HCT116 (cell line): Measurements from ENCODE around the gene PDE4D. TPM values are rescaled to one million over a fixed set of nuclear protein-coding genes. Genes with fewer than 3 reads are reported as not detected.

Source experiments
- ATAC-seq: fragments of 200-7000 bp; cut with Tn5 transposase; 2 replicates; pipeline ENCODE4 v1.9.1; 2020; ENCODE audit warnings: mild to moderate bottlenecking, moderate library complexity
- BruUV-seq: library from RNA; stranded (reverse); fragments of 400-500 nt; replicated peaks from 2 replicates; lab custom pipeline; 2021; lab: Mats Ljungman, UMichigan
- CTCF ChIA-PET: fragments of 300-600 bp; sonication (Branson Sonifier 250); formaldehyde crosslinking; loops from one replicate; lab custom pipeline; 2021; ENCODE audit warnings: antibody characterized with exemption; lab: Charles Lee
- POLR2A ChIA-PET: fragments of 300-600, 350-600 bp; sonication (Branson Sonifier 250); formaldehyde crosslinking; loops from one replicate; lab custom pipeline; 2021; ENCODE audit warnings: antibody characterized with exemption; lab: Charles Lee
- RAD21 ChIA-PET, 2 experiments: fragments of 300-600 bp; sonication (Branson Sonifier 250); formaldehyde crosslinking; loops; one replicate each; lab custom pipeline; 2023; ENCODE audit warnings: low total read pairs in 2 of 2; ENCODE audit not compliant: uncharacterized antibody in 2 of 2, unreplicated experiment in 2 of 2, low non-redundant PET in 1 of 2; lab: Charles Lee
- DNase-seq: peaks from one replicate; pipeline ENCODE4 v3.0.0-alpha.2; 2010; ENCODE audit warnings: low read depth, low spot score
- H2AFZ ChIP-seq: fragments of 200-600 bp; shearing (Covaris generic), sonication (generic); 2 replicates; pipeline ENCODE4 v1.6.1; 2017; ENCODE audit warnings: low read depth, mixed run types, mixed read lengths, antibody characterized with exemption, low read length; ENCODE audit not compliant: poor library complexity, severe bottlenecking
- H3K27ac ChIP-seq: 2 replicates; pipeline ENCODE4 v1.5.1; 2012; ENCODE audit warnings: low read depth, low read length
- H3K27me3 ChIP-seq: fragments of 200-600 bp; sonication (generic); 2 replicates; pipeline ENCODE4 v1.6.1; 2016; ENCODE audit warnings: mixed run types, low read length, mixed read lengths; ENCODE audit not compliant: insufficient read depth
- H3K36me3 ChIP-seq, 2 experiments: fragments of 200-500 bp in 1 of 2; fragments of 200-600 bp in 1 of 2; sonication (Bioruptor generic) in 1 of 2; sonication (generic) in 1 of 2; 2 replicates each; pipeline versions ENCODE4 v1.5.1 to v1.6.1; 2014 to 2016; ENCODE audit warnings: low read length in 2 of 2, inconsistent platforms in 1 of 2, mixed read lengths in 1 of 2, mixed run types in 1 of 2; ENCODE audit not compliant: insufficient read depth in 2 of 2, control insufficient read depth in 1 of 2
- H3K4me1 ChIP-seq, 2 experiments: fragments of 200-600 bp in 1 of 2; sonication (generic) in 1 of 2; 2 replicates each; pipeline versions ENCODE4 v1.5.1 to v1.6.1; 2012 to 2017; ENCODE audit warnings: low read length in 2 of 2, inconsistent platforms in 1 of 2, mild to moderate bottlenecking in 1 of 2, mixed read lengths in 1 of 2, mixed run types in 1 of 2, moderate library complexity in 1 of 2; ENCODE audit not compliant: insufficient read depth in 2 of 2, control insufficient read depth in 1 of 2
- H3K4me2 ChIP-seq: fragments of 200-600 bp; sonication (generic); 2 replicates; pipeline ENCODE4 v1.6.1; 2017; ENCODE audit warnings: mixed run types, low read length, mixed read lengths
- H3K4me3 ChIP-seq, 2 experiments: fragments of 200-600 bp in 1 of 2; sonication (generic) in 1 of 2; replicated peaks in 1 of 2; 2 replicates each; pipeline ENCODE4 v1.5.1; 2011 to 2016; ENCODE audit warnings: low read length in 2 of 2, control low read depth in 1 of 2, low read depth in 1 of 2, mild to moderate bottlenecking in 1 of 2, mixed read lengths in 1 of 2, mixed run types in 1 of 2
- H3K79me2 ChIP-seq: fragments of 200-600 bp; sonication (generic); 2 replicates; pipeline ENCODE4 v1.6.1; 2017; ENCODE audit warnings: mild to moderate bottlenecking, mixed run types, low read length, moderate library complexity, mixed read lengths; ENCODE audit not compliant: insufficient read depth
- H3K9ac ChIP-seq: fragments of 200-600 bp; sonication (generic); 2 replicates; pipeline ENCODE4 v1.6.1; 2016; ENCODE audit warnings: low read length, mixed read lengths
- H3K9me2 ChIP-seq: fragments of 200-600 bp; sonication (generic), shearing (Covaris generic); 2 replicates; pipeline ENCODE4 v1.6.1; 2017; ENCODE audit warnings: mixed run types, mild to moderate bottlenecking, moderate library complexity; ENCODE audit not compliant: insufficient read depth
- H3K9me3 ChIP-seq, 2 experiments: fragments of 200-500 bp in 1 of 2; fragments of 200-600 bp in 1 of 2; sonication (Bioruptor generic) in 1 of 2; sonication (generic) in 1 of 2; 2 replicates each; pipeline ENCODE4 v1.6.1; 2014 to 2017; ENCODE audit warnings: low read length in 2 of 2, mixed read lengths in 2 of 2, inconsistent platforms in 1 of 2, low read depth in 1 of 2, mild to moderate bottlenecking in 1 of 2, mixed run types in 1 of 2, moderate library complexity in 1 of 2; ENCODE audit not compliant: control insufficient read depth in 1 of 2, insufficient read depth in 1 of 2
- H4K20me1 ChIP-seq: fragments of 200-600 bp; sonication (generic), shearing (Covaris generic); 2 replicates; pipeline ENCODE4 v1.6.1; 2017; ENCODE audit warnings: mixed run types, mild to moderate bottlenecking, moderate library complexity; ENCODE audit not compliant: insufficient read depth
- CBX3 ChIP-seq: IDR thresholded peaks from 2 replicates; pipeline ENCODE4 v1.6.1; 2012; ENCODE audit warnings: low read depth
- CEBPB ChIP-seq: IDR thresholded peaks from 2 replicates; pipeline ENCODE4 v1.6.1; 2012; ENCODE audit warnings: low read depth
- EGR1 ChIP-seq: IDR thresholded peaks from 2 replicates; pipeline ENCODE4 v1.6.1; 2012; ENCODE audit warnings: low read depth
- ELF1 ChIP-seq: IDR thresholded peaks from 2 replicates; pipeline ENCODE4 v1.6.1; 2012; ENCODE audit warnings: low read depth, borderline replicate concordance
- EZH2phosphoT487 ChIP-seq: fragments of 200-600 bp; IDR thresholded peaks from 2 replicates; pipeline ENCODE4 v1.6.1; 2018; ENCODE audit warnings: antibody characterized with exemption, borderline replicate concordance
- FOSL1 ChIP-seq: IDR thresholded peaks from 2 replicates; pipeline ENCODE4 v1.6.1; 2012; ENCODE audit warnings: low read depth
- JUND ChIP-seq: IDR thresholded peaks from 2 replicates; pipeline ENCODE4 v1.6.1; 2012
- POLR2A ChIP-seq: IDR thresholded peaks from 2 replicates; pipeline ENCODE4 v1.7.0; 2011; ENCODE audit warnings: borderline replicate concordance; ENCODE audit not compliant: insufficient read depth, insufficient read length; ENCODE audit errors: extremely low read depth
- RAD21 ChIP-seq: IDR thresholded peaks from 2 replicates; pipeline ENCODE4 v1.6.1; 2012; ENCODE audit warnings: low read depth, mild to moderate bottlenecking
- SIN3A ChIP-seq: IDR thresholded peaks from 2 replicates; pipeline ENCODE4 v1.6.1; 2012; ENCODE audit warnings: low read depth
- SP1 ChIP-seq: IDR thresholded peaks from 2 replicates; pipeline ENCODE4 v1.6.1; 2012; ENCODE audit warnings: low read depth
- SRF ChIP-seq: IDR thresholded peaks from 2 replicates; pipeline ENCODE4 v1.6.1; 2012; ENCODE audit warnings: low read depth
- TCF7L2 ChIP-seq: IDR thresholded peaks from 2 replicates; pipeline ENCODE4 v1.7.0; 2011; ENCODE audit warnings: borderline replicate concordance, inconsistent platforms; ENCODE audit not compliant: insufficient read depth, insufficient read length; ENCODE audit errors: extremely low read depth
- ZFX ChIP-seq: fragments of 450-650 bp; IDR thresholded peaks from 2 replicates; pipeline ENCODE4 v1.6.1; 2017
- ZNF274 ChIP-seq: fragments of 200-500 bp; sonication (Bioruptor generic); IDR thresholded peaks from 2 replicates; pipeline ENCODE4 v1.6.1; 2014; ENCODE audit warnings: mild to moderate bottlenecking, low read depth, low read length, inconsistent platforms
- intact Hi-C: fragments of 100-400 bp; cut with micrococcal nuclease; formaldehyde crosslinking; loops from 2 replicates; pipeline ENCODE4 v1.10.0; 2022
- total RNA-seq: library from RNA; stranded (reverse); gene quantifications from one replicate; pipeline ENCODE4 v1.2.1, GENCODE V29; 2021; ENCODE audit not compliant: unreplicated experiment
- TF ChIP-seq, protein P1 (sequence below): IDR thresholded peaks from 2 replicates; pipeline ENCODE4 v1.6.1; 2012
- TF ChIP-seq, protein P2 (sequence below): IDR thresholded peaks from 2 replicates; pipeline ENCODE4 v1.6.1; 2012; ENCODE audit warnings: low read depth
- TF ChIP-seq, protein P3 (sequence below): IDR thresholded peaks from 2 replicates; pipeline ENCODE4 v1.6.1; 2012
- TF ChIP-seq, protein P4 (sequence below): IDR thresholded peaks from 2 replicates; pipeline ENCODE4 v1.6.1; 2011; ENCODE audit warnings: mild to moderate bottlenecking, low read length, moderate library complexity; ENCODE audit not compliant: insufficient replicate concordance; ENCODE audit errors: extremely low read depth
- TF ChIP-seq, protein P5 (sequence below), 3 experiments: fragments of 200-600 bp in 1 of 3; sonication (generic) in 1 of 3; IDR thresholded peaks in 2 of 3; conservative IDR thresholded peaks in 1 of 3; 2 replicates each; pipeline ENCODE4 v1.5.1; 2012 to 2017; ENCODE audit warnings: low read depth in 2 of 3, low read length in 2 of 3, antibody characterized with exemption in 1 of 3, borderline replicate concordance in 1 of 3, control low read depth in 1 of 3, mild to moderate bottlenecking in 1 of 3, mixed read lengths in 1 of 3, mixed run types in 1 of 3, moderate library complexity in 1 of 3; ENCODE audit not compliant: insufficient read depth in 1 of 3

Gene PDE4D
- total RNA-seq, 1 experiment from 2014 or later: 1.1 TPM

DNA sequence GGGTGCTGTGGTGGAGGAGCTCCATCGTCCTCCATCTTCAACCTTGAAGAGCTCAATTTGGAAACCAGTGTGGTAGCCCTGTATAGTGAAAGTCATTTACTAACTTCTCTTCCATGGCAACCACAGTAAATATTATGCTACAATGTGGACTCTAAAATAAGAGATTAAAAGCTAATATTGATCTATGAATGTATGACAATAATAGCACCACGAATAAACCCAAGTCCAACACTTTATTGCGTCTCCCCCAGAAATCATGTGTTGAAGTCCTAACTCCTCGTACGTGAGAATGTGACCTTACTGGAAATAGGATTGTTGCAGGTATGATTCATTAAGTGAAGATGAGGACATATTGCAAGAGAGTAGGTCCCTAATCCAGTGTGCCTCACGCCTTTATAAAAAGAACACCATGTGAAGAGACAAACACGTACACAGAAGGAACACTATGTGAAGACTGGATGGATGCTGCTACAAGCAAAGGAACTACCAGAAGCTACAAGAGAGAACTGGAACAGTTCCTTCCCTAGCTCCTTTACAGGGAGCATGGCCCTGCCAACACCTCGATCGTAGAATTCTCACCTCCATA, 276.2 kb downstream of the PDE4D start:
- Histone ChIP-seq H3K27me3 (no peaks in the 10 kb centered on the region), H3K79me2 (no peaks in the 10 kb centered on the region), H2AFZ (no peak overlapping the region), H3K4me2 (no peak overlapping the region), H4K20me1 (no peaks in the 10 kb centered on the region), H3K9ac (no peak overlapping the region), H3K27ac (no peak overlapping the region), H3K4me1 (no peaks in the 10 kb centered on the region), H3K4me3 (no peak overlapping the region), H3K9me3 (no peaks in the 10 kb centered on the region), H3K36me3 (no peaks in the 10 kb centered on the region), H3K9me2 (no peaks in the 10 kb centered on the region)
- TF ChIP-seq CBX3: no peak
- TF ChIP-seq JUND: no peak
- TF ChIP-seq, protein P1, sequence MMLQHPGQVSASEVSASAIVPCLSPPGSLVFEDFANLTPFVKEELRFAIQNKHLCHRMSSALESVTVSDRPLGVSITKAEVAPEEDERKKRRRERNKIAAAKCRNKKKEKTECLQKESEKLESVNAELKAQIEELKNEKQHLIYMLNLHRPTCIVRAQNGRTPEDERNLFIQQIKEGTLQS: no peak
- no peak for TF ChIP-seq EGR1
- TF ChIP-seq RAD21: no peak
- TF ChIP-seq, protein P2, sequence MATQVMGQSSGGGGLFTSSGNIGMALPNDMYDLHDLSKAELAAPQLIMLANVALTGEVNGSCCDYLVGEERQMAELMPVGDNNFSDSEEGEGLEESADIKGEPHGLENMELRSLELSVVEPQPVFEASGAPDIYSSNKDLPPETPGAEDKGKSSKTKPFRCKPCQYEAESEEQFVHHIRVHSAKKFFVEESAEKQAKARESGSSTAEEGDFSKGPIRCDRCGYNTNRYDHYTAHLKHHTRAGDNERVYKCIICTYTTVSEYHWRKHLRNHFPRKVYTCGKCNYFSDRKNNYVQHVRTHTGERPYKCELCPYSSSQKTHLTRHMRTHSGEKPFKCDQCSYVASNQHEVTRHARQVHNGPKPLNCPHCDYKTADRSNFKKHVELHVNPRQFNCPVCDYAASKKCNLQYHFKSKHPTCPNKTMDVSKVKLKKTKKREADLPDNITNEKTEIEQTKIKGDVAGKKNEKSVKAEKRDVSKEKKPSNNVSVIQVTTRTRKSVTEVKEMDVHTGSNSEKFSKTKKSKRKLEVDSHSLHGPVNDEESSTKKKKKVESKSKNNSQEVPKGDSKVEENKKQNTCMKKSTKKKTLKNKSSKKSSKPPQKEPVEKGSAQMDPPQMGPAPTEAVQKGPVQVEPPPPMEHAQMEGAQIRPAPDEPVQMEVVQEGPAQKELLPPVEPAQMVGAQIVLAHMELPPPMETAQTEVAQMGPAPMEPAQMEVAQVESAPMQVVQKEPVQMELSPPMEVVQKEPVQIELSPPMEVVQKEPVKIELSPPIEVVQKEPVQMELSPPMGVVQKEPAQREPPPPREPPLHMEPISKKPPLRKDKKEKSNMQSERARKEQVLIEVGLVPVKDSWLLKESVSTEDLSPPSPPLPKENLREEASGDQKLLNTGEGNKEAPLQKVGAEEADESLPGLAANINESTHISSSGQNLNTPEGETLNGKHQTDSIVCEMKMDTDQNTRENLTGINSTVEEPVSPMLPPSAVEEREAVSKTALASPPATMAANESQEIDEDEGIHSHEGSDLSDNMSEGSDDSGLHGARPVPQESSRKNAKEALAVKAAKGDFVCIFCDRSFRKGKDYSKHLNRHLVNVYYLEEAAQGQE: no peak
- no peak for TF ChIP-seq CEBPB
- TF ChIP-seq TCF7L2: no peak
- TF ChIP-seq POLR2A: no peak
- TF ChIP-seq, protein P3, sequence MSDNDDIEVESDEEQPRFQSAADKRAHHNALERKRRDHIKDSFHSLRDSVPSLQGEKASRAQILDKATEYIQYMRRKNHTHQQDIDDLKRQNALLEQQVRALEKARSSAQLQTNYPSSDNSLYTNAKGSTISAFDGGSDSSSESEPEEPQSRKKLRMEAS: no peak
- TF ChIP-seq SRF: no peak
- TF ChIP-seq FOSL1: no peak
- TF ChIP-seq ZFX: no peak
- TF ChIP-seq SIN3A: no peak
- no peak for TF ChIP-seq SP1
- TF ChIP-seq EZH2phosphoT487: no peak
- TF ChIP-seq, protein P4, sequence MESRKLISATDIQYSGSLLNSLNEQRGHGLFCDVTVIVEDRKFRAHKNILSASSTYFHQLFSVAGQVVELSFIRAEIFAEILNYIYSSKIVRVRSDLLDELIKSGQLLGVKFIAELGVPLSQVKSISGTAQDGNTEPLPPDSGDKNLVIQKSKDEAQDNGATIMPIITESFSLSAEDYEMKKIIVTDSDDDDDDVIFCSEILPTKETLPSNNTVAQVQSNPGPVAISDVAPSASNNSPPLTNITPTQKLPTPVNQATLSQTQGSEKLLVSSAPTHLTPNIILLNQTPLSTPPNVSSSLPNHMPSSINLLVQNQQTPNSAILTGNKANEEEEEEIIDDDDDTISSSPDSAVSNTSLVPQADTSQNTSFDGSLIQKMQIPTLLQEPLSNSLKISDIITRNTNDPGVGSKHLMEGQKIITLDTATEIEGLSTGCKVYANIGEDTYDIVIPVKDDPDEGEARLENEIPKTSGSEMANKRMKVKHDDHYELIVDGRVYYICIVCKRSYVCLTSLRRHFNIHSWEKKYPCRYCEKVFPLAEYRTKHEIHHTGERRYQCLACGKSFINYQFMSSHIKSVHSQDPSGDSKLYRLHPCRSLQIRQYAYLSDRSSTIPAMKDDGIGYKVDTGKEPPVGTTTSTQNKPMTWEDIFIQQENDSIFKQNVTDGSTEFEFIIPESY: no peak
- TF ChIP-seq, protein P5, sequence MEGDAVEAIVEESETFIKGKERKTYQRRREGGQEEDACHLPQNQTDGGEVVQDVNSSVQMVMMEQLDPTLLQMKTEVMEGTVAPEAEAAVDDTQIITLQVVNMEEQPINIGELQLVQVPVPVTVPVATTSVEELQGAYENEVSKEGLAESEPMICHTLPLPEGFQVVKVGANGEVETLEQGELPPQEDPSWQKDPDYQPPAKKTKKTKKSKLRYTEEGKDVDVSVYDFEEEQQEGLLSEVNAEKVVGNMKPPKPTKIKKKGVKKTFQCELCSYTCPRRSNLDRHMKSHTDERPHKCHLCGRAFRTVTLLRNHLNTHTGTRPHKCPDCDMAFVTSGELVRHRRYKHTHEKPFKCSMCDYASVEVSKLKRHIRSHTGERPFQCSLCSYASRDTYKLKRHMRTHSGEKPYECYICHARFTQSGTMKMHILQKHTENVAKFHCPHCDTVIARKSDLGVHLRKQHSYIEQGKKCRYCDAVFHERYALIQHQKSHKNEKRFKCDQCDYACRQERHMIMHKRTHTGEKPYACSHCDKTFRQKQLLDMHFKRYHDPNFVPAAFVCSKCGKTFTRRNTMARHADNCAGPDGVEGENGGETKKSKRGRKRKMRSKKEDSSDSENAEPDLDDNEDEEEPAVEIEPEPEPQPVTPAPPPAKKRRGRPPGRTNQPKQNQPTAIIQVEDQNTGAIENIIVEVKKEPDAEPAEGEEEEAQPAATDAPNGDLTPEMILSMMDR (IDR thresholded peaks at IDR 0.05 in 2 of 3, conservative IDR thresholded peaks at IDR 0.05 in 1 of 3; ENCODE audit: borderline replicate concordance in 1 of 3, insufficient read depth in 1 of 3, low read depth in 2 of 3, low read length in 2 of 3): no peak
- TF ChIP-seq ZNF274: no peak
- no peak for TF ChIP-seq ELF1
- ATAC-seq (no peak), DNase-seq (no peak)
- POLR2A ChIA-PET: no interaction called here
- CTCF ChIA-PET: interaction anchor here (0.7 kb wide), 1 partner anchor 183 kb away, joined by 3 read pairs; no protein-coding TSS in a partner anchor
- RAD21 ChIA-PET: no interaction called here
- BruUV-seq: no TSS peak
- intact Hi-C loops: no loop called here
